ENCODE results near the gene PLA2G2C.

The PLA2G2C gene

DNA sequence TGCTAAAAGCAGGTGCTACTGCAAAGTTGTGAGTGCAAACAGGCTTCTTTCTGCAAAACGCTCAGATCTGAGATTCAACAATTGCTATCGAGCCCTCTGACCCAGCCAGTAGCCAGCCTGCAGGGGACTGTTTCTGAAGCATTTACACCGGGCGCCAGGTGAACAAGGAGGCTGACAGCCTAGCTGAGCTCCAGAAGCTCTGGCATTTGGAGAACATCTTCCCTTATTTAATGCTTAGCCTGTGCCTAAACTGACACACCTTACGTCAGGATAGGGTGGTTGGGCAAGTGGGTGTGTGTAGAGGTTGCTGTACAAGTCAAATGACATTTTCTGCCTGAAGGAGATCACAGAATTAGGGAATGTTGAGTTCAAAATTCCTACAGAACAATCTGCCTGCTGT, 15.8 kb upstream of the PLA2G2C start:
- no peak for DNase-seq

DNA sequence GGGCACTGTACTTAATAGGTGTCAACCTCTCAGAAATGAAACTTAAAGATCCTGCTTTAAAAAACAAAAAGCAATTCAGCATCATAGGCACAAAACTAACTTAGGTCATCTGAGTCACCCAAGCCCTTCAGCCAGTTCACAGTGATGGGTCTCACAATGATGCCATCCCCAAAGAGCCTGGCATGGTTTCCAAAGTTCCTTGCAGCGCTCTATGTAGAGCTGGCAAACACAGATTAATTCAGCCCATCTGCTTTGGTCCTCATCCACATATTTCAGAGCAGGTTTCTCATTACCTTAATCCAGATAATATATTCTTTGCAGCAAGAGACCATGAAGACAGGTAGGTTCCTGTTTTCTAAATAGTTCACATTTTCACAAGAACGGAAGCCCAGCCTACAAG, 14.6 kb upstream of the PLA2G2C start:
- no peak for DNase-seq

DNA sequence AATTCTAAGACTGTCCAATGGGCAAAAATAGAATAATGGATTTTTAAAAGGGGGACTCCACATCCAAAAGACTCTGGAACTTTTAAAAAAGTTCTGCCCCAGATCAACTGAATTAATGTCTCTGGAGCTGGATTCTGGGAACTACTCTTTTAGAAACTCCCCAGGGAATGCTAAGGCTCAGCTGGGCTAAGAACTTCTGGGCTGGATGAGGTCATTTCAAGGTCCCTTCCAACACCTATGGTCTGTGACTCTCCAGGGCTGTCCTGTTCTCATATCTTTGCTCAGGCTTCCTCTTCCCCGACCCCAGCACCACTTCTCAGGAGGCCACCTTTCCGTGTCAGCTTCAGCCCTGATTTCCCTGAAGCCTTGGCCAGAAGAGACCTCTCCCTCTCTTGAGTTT, 13.5 kb upstream of the PLA2G2C start:
- DNase-seq: no peak

DNA sequence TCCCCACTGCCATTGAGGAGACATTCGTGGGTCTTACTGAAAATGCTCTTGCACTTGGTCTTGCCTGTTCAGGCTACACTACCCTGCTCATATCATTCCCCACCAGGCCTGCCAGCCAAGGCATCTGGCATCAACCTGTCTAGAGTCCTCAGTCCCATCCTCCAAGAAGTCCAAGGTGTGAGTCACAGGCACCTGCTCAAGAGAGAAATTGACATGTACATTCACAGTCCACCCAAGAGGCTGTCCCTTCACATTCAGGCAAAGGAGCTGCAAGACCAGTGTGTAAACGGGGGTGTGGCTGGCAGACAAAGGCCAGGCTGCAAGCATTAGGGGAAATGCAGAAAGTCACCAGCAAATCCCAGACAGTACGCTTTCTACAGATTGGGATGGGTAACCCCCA, 13.1 kb upstream of the PLA2G2C start:
- no peak for DNase-seq

DNA sequence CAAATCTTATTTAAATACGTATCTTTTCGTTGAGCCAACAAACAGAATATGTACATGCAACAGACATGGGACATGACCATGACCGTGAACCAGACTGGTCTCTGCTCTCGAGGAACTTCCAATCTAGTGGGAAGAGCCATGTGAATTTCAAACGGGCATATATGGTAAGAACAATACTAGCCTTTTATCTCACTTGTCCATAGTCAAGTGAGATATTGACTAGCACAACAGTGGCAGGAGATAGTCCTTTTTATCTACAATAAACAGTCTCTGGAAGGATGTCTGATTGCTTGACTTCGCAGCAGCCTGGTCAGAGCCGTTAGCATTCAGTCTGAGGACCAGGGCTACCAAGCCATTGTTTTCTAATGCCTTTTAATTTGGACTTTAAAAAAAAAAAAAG, 12.6 kb upstream of the PLA2G2C start:
- DNase-seq: no peak

DNA sequence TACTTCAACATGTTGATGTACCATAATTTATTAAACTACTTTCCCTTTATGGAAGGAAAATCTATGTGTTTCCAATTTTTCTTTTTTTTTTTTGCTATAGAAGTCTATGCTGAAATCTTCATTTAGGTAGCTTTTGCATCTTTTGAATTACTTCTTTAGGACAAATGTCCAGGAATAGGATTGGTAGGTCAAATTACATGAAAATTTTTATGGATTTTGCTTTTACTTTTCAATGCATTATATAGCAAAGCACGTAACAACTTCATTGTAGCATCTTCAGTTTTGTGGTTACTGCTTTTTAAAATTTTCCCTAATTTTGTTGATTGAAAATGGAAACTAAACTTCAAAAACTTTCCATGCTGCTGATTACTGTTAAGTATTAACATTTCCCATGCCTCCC, 12.0 kb upstream of the PLA2G2C start:
- no peak for DNase-seq

DNA sequence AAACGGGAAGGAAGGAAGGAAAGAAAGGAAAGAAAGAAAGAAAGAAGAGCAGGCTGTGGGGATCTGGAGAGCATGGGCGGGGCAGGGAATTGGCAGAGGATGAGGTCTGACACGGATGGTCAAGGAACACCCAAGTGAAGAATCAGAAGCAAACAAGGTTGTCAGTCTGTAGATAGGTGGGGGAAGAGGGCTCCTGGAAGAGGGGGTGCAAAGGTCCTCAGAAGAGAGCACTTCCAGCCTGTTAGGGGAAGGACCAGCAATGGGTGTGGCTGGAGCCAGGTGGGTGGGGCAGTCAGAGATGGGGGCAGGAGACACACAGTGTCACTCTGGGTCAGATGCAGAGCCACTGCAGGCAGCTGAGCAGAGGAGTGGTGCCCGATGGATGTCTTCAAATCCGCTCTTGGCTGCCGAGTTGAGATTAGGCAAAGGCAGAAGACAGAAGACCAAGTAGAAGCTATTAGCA, 11.0 kb upstream of the PLA2G2C start:
- DNase-seq: no peak

DNA sequence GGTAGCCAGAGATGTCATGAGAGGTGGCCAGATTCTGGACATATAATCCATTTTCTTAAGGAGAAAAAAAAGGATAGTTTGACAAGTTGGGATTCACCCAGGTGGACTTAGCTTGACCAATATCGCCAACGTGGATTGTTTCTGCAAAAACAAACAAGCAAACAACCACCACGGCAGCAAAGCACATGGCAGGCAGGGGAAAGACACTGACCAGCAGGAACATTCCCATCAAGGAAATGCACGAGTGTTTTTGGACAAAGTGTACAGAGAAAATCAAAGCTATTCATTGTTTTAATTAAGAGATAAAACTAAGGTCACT, 9.1 kb upstream of the PLA2G2C start:
- DNase-seq: no peak

DNA sequence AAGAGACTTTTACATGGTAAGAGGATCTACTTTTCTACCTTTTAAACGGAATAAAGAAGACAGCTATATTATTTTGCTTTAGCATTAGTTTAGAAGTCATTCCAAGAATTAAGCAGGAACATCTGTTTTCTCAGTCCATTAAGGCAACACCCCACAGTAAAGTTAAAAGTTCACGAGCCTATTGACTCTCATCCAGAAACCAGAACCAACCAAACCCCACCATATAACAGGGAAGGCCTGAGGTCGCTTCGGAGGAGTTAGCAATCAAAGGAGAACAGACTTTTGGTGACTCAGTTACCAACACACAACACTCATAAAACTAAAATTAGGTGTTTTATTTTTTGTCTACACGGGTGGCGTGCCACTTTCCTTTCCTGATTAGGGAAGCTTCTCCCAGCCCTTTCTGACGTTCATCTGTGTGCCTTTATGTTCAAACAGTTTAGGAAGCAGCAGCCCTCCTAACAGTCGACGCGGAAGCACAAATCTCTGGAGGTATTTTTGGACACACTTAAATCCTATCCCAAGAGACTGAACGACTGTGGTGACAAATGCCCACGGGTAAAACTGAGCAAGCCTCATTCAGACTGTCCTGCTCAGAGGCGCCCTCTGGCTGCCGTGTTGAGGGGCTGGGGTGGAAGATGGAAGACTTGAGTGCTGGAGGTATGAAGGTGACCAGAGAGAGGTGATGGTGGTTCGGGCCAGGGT, 8.6 kb upstream of the PLA2G2C start:
- no peak for DNase-seq

DNA sequence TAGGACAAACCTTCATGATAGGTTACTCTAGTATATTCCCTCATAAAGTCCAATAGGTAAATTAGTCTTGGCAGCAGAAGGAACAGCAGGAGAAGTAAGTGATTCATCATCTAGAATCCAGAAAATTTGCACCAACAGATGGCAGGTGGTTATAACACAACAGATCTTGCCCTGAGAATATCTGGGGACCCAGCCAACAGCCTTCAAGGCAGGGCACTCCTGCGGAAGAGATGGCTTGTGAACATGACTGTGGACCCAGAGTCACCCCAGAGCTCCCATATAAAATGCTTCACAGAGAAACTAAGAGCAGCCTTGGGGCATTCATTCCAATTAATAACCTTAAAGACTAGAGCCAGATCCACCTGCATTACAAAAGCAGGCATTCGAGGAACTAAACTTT, 7.9 kb upstream of the PLA2G2C start:
- no peak for DNase-seq

DNA sequence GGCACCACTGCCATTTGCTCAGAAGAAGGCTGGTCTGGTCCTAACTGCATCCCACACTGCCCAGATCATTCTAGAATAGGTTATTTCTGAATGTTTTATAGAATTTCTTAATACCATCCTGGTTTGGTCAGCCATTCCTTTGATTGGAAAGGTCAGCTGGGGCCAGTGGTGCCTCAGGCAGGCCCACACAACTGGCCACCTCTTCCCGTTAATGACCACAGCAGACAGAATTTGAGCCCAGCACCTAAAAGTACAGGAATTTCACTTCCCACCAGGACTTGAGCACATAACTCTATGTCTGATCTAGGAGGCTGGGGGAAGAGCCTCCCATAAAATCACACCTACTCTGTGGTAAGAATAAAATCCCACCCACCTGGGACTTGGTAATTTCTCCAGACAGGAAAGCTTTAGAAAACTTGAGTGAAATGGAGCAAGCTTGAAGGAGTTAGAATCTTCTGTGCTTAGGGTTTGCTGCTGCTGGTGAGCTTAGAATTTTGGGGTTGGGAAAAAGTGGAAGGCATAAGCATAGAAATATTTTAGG, 6.6 kb upstream of the PLA2G2C start:
- no peak for DNase-seq

DNA sequence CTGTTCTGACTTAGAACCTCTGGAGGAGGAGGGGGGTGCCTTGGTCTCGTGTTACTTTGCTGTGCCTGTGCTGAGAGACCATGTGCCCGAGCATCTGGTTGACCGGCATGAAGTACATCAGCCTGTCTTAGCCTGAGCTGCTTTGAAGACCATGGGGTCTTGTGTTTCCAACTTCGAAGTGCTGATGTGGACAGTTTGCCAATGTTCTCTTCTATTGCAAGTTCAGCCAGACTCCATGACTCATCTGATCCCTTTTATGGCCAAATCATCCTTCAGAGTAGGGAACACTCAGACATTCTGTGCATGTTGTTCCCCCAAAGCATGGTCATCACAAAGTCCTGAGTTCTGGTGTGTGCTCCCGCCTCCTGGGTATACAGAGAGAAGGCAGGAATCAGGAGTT, 6.0 kb upstream of the PLA2G2C start:
- DNase-seq: no peak

DNA sequence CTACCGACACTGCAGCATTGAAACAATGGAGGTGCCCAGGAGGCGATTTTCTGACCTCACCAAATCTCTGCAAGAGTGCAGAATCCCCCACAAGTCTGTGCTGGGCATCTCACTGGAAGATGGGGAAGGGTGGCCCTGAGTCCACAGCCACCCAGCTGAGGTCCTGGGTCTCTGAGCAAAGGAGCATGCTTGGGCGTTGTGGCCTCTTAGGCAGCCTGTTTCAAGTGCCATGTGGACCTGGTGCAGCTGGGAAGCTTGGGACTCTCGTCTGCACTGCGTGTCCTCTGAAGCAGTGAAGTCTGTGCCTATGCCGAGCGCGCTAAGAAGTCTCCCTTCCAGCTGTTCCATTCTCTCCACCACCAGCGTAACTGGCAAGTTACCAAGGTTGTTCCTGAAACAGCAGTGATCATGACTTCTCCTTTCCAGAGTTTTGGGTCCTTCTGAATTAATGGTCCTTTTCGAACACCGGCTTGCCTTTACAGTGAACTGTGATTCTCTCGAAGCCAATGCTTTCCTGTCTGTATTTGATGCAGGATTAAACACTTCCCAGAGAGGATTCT, 5.0 kb upstream of the PLA2G2C start:
- DNase-seq: no peak

DNA sequence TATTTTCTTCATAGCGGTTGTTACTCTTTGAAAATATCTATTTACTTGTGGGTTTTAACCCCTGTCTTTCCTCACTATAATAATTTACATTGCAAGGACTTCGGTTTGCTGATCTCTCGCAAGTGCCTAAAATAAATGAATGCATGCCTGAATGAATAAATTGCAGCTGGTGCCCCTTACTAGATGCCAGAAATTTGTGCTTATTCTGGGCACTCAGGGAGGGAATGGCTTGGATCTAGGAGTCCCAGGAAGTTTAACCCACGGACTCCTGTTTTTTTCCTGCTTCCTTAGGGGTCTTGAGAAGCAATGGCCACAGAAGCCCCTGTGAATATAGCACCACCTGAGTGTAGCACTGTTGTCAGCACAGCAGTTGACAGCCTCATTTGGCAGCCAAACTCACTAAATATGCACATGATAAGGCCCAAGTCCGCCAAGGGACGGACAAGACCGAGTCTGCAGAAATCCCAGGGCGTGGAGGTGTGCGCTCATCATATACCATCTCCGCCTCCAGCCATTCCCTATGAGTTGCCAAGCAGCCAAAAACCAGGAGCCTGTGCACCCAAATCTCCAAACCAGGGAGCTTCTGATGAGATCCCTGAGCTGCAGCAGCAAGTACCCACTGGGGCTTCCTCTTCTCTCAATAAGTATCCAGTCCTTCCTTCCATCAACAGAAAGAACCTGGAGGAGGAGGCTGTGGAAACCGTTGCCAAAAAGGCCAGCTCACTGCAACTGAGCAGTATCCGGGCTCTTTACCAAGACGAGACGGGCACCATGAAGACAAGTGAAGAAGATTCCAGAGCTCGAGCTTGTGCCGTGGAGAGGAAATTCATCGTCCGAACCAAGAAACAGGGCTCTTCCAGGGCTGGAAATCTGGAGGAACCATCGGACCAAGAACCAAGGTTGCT, 4.2 kb upstream of the PLA2G2C start:
- no peak for DNase-seq

DNA sequence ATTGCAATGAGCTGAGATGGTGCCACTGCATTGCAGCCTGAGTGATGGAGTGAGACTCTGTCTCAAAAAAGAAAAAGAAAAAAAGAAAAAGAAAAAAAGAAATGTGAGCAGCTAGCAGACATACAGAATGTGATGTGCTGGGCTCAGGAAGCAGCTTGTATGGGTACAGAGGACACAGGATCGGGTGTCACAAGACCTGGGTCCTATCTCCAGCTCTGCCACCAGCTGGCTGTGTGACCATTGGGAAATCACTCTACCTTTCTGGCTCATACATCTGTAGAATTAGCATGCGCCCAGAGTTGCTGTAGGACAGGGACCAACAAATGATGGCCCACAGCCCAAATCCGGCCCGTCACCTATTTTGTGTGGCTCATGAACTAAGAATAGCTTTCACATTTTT, 3.3 kb upstream of the PLA2G2C start:
- no peak for DNase-seq

DNA sequence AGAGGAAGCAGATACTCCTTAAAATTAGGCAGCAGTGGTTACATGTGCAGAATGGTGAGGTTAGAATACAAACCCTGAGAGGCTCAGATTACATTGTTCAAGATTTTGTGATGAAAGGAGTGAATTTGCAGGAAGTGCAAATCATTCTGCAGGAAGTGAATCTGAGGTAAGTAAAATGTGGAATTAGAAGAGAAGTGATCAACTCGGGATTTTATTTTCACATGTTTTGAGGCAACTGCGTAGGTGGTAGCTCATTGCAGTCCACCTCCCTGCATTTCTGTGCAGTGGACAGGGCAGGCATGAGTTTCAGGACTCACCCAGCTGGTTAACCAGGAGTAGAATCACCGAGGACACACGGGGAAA, 2.1 kb upstream of the PLA2G2C start:
- no peak for DNase-seq

DNA sequence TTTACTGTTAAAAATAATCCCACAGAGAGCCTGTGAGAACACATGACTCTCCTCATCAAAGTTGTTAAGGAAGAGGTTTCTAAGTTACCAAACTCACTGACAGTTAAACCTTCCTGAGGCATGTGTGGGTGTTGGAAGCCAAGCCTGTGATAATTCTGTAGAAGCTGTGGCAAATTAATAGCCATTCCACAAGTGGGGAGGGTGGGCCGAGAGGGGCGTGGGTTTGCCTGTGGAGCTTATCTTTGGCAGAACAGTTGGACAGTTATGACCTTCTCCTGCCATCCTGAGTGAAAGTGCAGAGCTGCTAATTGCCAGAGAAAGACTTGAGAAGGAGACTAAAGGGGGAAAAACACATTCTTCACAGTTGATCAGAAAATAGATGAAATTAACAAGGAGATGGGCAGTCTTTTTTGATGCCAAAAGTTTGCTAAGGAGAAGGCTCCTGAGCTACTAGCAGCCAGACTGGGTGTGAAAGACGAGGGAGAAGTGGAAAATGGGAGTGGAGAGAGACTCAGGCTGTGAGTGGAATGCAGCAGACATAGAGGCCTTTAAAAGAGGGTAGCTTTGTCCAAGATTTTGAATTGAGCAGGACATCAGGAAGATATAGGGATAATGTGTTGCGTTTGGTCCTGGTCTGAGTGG, 1.6 kb upstream of the PLA2G2C start:
- no peak for DNase-seq

DNA sequence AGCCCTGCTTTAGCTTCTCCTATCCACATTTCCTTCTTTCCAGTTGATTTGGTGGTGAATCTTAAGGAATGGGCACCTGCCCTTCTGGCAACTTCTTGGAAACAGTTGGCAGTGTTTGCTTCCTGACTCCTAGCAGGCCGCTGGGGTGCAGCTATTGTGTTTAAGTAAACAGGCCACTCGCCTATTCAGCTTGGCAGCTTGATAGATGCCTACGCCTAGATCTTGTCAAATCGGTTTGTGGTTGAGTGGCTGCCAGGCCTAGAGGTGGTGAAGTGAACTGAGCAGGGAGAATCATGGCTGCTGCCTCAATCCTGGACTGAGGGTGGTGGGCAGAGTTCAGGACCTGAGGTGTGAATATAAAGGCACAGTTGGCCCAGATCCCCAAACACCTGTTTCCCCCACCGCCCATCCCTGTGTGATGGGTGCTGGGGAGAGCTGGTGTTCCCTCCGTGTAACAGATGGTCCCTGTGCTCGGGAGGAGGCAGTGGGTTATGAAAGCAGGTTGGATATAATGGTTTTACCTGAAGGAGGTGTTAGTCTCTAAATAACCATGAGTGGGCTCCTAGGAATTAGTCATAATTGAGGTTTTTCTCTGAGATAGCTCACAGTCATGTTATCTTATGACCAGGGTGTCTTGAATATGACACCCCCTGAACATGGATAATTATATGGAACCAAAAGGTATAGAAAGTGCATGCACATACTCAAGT, 940 bp upstream of the PLA2G2C start:
- DNase-seq: no peak

DNA sequence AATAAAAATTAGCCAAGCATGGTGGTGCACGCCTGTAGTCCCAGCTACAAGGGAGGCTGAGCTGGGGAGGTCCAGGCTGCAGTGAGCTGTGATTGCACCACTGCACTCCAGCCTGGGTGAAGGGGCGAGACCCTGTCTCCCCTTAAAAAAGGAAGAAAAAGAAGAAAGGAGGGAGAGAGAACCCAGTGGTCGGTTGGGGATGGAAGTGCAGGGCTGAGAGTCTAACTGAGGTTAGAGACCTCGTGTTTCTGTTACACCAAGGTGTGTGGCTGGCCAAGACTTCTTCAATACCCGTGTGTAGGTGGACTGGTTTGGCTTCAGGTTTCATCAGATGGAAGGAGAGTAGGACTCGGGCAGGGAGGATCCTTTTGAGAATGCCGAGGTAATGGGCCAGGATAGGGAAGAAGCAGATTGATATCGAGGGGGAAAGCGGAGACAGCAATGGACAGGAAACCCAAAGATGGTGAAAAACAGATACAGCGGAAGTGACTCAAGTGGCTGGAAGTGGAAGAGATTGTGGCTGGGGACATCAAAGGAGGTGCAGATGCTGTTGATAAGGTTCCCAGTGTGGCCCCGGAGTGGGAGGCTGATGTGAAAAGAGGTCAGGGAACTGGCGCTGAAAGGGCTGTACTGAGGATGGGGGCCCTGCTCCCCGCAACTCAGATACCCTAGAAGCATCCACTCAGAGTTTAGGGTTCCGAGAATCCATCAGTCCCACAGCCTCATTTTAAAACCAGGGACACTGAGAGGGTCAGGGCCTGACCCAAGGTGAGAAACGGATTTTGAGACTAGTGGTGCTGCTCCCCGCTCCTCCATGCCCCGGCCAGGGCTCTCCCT, 1.1 kb downstream of the PLA2G2C start:
- DNase-seq: no peak

DNA sequence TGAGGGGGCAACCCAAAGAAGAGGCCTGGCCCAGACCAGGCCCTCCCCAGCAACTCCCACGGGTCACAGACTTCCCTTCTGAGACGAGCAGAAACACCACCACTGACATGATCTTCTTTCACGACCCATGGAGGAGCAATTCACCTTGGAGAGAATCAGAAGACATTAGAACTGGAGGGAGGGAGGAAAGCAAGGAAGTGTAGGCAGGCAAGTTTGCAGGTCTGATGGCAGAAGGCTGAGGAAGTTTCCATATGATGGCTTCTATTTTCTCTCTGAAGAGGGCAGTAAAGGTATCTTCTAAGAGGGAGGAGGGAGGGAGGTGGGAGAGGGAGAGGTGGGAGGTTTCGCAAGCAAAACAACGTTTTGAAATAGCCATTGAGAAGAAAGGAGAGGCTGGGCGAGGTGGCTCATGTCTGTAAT, 1.8 kb downstream of the PLA2G2C start:
- no peak for DNase-seq

DNA sequence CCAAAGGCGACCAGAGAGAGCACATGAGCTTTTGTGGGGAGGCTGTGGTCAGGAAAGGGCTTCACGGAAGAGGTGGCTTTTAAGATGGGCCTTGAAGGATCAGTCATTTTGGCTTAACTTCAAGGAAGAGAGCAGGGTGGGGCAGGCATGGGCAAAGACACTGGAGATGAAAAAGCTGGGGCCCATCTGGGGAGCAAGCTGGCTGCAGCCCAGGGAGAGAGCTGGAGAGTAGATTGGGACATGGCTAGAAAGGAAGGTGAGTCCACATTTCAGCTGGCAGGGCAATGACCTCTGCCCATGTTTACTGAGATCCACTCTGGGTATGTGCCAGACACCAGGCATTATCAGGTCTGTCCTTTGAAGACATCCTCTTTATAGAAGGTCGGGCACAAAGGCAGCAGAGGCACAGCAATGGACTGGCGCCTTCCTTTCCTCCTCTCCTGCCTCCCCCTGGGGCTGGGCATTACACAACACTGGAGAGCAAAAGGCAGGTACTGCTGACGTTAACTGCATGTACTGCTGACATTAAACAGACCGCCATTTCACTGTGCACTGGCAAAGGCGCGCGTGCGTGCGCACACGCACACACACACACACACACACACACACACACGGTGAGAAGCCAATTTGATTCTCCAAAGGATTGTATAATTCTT, 2.6 kb downstream of the PLA2G2C start:
- DNase-seq: no peak

All from DMS79 (cell line).